IMR-90 (cell line): ENCODE results near the gene ARSD. TPM values are rescaled to one million over a fixed set of nuclear protein-coding genes. Genes with fewer than 3 reads are reported as not detected.

ENCODE experiments used
- ATAC-seq: fragments of 200-7000 bp; cut with Tn5 transposase; 2 replicates; pipeline ENCODE4 v1.9.1; 2020; ENCODE audit warnings: low read depth, mild to moderate bottlenecking, moderate library complexity
- BruUV-seq: library from RNA; stranded (reverse); fragments of 400-500 nt; replicated peaks from 2 replicates; lab custom pipeline; 2021; lab: Mats Ljungman, UMichigan
- CTCF ChIA-PET: fragments of 300-600 bp; formaldehyde crosslinking; extraction: SDS; loops from one replicate; lab custom pipeline; 2021; ENCODE audit warnings: antibody characterized with exemption; lab: Yijun Ruan, JAX
- POLR2A ChIA-PET: fragments of 300-600 bp; sonication (Branson Sonifier 250); formaldehyde crosslinking; loops from one replicate; lab custom pipeline; 2022; ENCODE audit warnings: antibody characterized with exemption; ENCODE audit not compliant: unreplicated experiment; lab: Charles Lee
- DNase-seq: peaks from one replicate; pipeline ENCODE4 v3.0.0; 2013
- H2AFZ ChIP-seq: replicated peaks from 2 replicates; pipeline ENCODE3; 2013; ENCODE audit warnings: low read length, mild to moderate bottlenecking; ENCODE audit not compliant: poor library complexity
- H2AK5ac ChIP-seq: 2 replicates; pipeline ENCODE4 v1.6.1; 2013; ENCODE audit warnings: low read depth, low read length, inconsistent platforms
- H2AK9ac ChIP-seq: replicated peaks from 2 replicates; pipeline ENCODE3; 2013; ENCODE audit warnings: mild to moderate bottlenecking, low read depth, low read length, moderate library complexity; ENCODE audit not compliant: poor library complexity
- H2BK120ac ChIP-seq: 2 replicates; pipeline ENCODE4 v1.6.1; 2013; ENCODE audit warnings: low read depth, low read length, inconsistent platforms
- H2BK15ac ChIP-seq: 3 replicates; pipeline ENCODE4 v1.6.1; 2013; ENCODE audit warnings: low read depth, low read length, inconsistent platforms
- H2BK20ac ChIP-seq: 2 replicates; pipeline ENCODE4 v1.6.1; 2013; ENCODE audit warnings: low read depth, mild to moderate bottlenecking, inconsistent platforms, low read length, moderate library complexity
- H2BK5ac ChIP-seq: 2 replicates; pipeline ENCODE4 v1.6.1; 2013; ENCODE audit warnings: mild to moderate bottlenecking, low read depth, low read length, inconsistent platforms; ENCODE audit not compliant: poor library complexity, severe bottlenecking
- H3K14ac ChIP-seq: replicated peaks from 2 replicates; pipeline ENCODE4 v1.6.1; 2013; ENCODE audit warnings: low read depth, low read length, inconsistent platforms
- H3K18ac ChIP-seq: 2 replicates; pipeline ENCODE4 v1.6.1; 2013; ENCODE audit warnings: low read depth, low read length, control low read depth
- H3K23ac ChIP-seq: 2 replicates; pipeline ENCODE4 v1.6.1; 2013; ENCODE audit warnings: low read depth, low read length, inconsistent platforms
- H3K27ac ChIP-seq: 2 replicates; pipeline ENCODE4 v1.5.1; 2013; ENCODE audit warnings: mild to moderate bottlenecking, control low read depth, low read length; ENCODE audit not compliant: insufficient read depth
- H3K27me3 ChIP-seq: 2 replicates; pipeline ENCODE4 v1.6.1; 2013; ENCODE audit warnings: low read length; ENCODE audit not compliant: control insufficient read depth, insufficient read depth
- H3K36me3 ChIP-seq: 2 replicates; pipeline ENCODE4 v1.6.1; 2013; ENCODE audit warnings: low read length, mixed read lengths; ENCODE audit not compliant: control insufficient read depth, insufficient read depth
- H3K4ac ChIP-seq: 2 replicates; pipeline ENCODE4 v1.6.1; 2013; ENCODE audit warnings: low read depth, low read length, inconsistent platforms
- H3K4me1 ChIP-seq: 2 replicates; pipeline ENCODE4 v1.6.1; 2013; ENCODE audit warnings: low read length, mixed read lengths; ENCODE audit not compliant: control insufficient read depth, insufficient read depth
- H3K4me2 ChIP-seq: 2 replicates; pipeline ENCODE4 v1.6.1; 2013; ENCODE audit warnings: low read depth, mild to moderate bottlenecking, control low read depth, low read length, moderate library complexity
- H3K4me3 ChIP-seq: 2 replicates; pipeline ENCODE4 v1.5.1; 2013; ENCODE audit warnings: low read depth, mild to moderate bottlenecking, control low read depth, low read length, moderate library complexity; ENCODE audit not compliant: insufficient read depth
- H3K56ac ChIP-seq: 2 replicates; pipeline ENCODE4 v1.6.1; 2013; ENCODE audit warnings: low read length, inconsistent platforms; ENCODE audit not compliant: insufficient read depth; ENCODE audit errors: extremely low read depth
- H3K79me1 ChIP-seq, 2 experiments: 2 replicates each; pipeline ENCODE4 v1.6.1; 2013; ENCODE audit warnings: low read length in 2 of 2, inconsistent platforms in 1 of 2, low read depth in 1 of 2
- H3K9ac ChIP-seq: 2 replicates; pipeline ENCODE4 v1.6.1; 2013; ENCODE audit warnings: low read depth, low read length, control low read depth
- H3K9me1 ChIP-seq: 2 replicates; pipeline ENCODE4 v1.6.1; 2013; ENCODE audit warnings: low read length, inconsistent platforms; ENCODE audit not compliant: insufficient read depth
- H3K9me3 ChIP-seq: 2 replicates; pipeline ENCODE4 v1.6.1; 2013; ENCODE audit warnings: low read length; ENCODE audit not compliant: control insufficient read depth, insufficient read depth
- H4K20me1 ChIP-seq: 2 replicates; pipeline ENCODE4 v1.6.1; 2013; ENCODE audit warnings: low read length, inconsistent platforms; ENCODE audit not compliant: insufficient read depth
- H4K5ac ChIP-seq: 2 replicates; pipeline ENCODE4 v1.6.1; 2013; ENCODE audit warnings: mild to moderate bottlenecking, low read depth, low read length, control low read depth
- H4K8ac ChIP-seq, 2 experiments: 2 replicates each; pipeline ENCODE4 v1.6.1; 2013; ENCODE audit warnings: low read depth in 2 of 2, low read length in 2 of 2, control low read depth in 1 of 2, inconsistent platforms in 1 of 2
- H4K91ac ChIP-seq: 2 replicates; pipeline ENCODE4 v1.6.1; 2013; ENCODE audit warnings: low read depth, low read length, inconsistent platforms; ENCODE audit not compliant: insufficient read depth
- CEBPB ChIP-seq: IDR thresholded peaks from 2 replicates; pipeline ENCODE4 v1.6.1; 2012; ENCODE audit warnings: low read depth, low read length, improper control_type of control experiment
- MXI1 ChIP-seq: IDR thresholded peaks from 2 replicates; pipeline ENCODE4 v1.6.1; 2012; ENCODE audit warnings: low read depth, mild to moderate bottlenecking, low read length, moderate library complexity, borderline replicate concordance
- POLR2A ChIP-seq: IDR thresholded peaks from 2 replicates; pipeline ENCODE4 v1.6.1; 2012; ENCODE audit warnings: mild to moderate bottlenecking, low read depth, low read length
- RCOR1 ChIP-seq: IDR thresholded peaks from 2 replicates; pipeline ENCODE4 v1.6.1; 2012; ENCODE audit warnings: mild to moderate bottlenecking, low read length, improper control_type of control experiment; ENCODE audit not compliant: insufficient replicate concordance
- RFX5 ChIP-seq: IDR thresholded peaks from 2 replicates; pipeline ENCODE4 v1.8.0; 2012; ENCODE audit warnings: low read depth, mild to moderate bottlenecking, low read length, moderate library complexity
- WGBS, 2 experiments: methylation state at CpG; one replicate each; pipeline versions ENCODE4 v1.1.5 to v1.1.7; 2013; ENCODE audit warnings: missing lambda C conversion rate in 2 of 2; ENCODE audit not compliant: insufficient read length in 1 of 2; ENCODE audit errors: extremely low coverage in 2 of 2; 5-methylcytosine and 5-hydroxymethylcytosine counted together
- dilution Hi-C: fragments of 300-500 bp; cut with HindIII; formaldehyde crosslinking; loops from one replicate; pipeline ENCODE4 v1.14.3; 2018; ENCODE audit warnings: low sequenced_read_pairs; ENCODE audit not compliant: unreplicated experiment
- in situ Hi-C: fragments of 300-500 bp; cut with MboI; formaldehyde crosslinking; loops from 3 replicates; pipeline ENCODE4 v1.14.3; 2019; ENCODE audit warnings: low sequenced_read_pairs, inconsistent platforms, mixed read lengths
- intact Hi-C: fragments of 100-400 bp; cut with micrococcal nuclease; formaldehyde crosslinking; loops from 2 replicates; pipeline ENCODE4 v1.10.0; 2022
- polyA plus RNA-seq, 3 experiments: library from polyadenylated mRNA; depleted of rRNA; stranded (reverse); fragments of >200 nt; gene quantifications; 2 replicates each; pipeline ENCODE4 v1.2.3, GENCODE V29; 2012; ENCODE audit warnings: low replicate concordance in 1 of 3
- total RNA-seq: library from RNA; depleted of rRNA; stranded (reverse); fragments of >200 nt; gene quantifications from 2 replicates; pipeline ENCODE4 v1.2.3, GENCODE V29; 2012

Gene ARSD
- total and polyA plus RNA-seq, 2 of the 4 experiments (the other 2 are of a cell fraction): 5.1 to 6.3 TPM

DNA sequence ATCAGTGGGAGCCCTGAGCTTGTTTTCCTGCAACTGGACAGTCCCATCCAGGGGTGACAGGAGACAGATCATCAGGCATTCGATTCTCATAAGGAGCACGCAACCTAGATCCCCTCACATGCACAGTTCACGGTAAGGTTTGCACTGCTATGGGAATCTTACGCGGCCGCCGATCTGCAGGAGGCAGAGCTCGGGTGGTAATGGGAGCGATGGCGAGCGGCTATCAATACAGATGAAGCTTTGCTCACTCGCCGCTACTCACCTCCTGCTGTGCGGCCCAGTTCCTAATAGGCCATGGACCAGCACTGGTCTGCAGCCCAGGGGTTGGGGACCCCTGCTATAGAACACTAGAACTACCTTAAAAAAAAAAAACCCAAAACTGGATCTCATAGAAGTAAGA lies 45.4 kb downstream of the ARSD start:
- no TSS peak for BruUV-seq
- ChIA-PET CTCF (no interaction called here), POLR2A (interaction anchor here (0.5 to 0.6 kb wide), 2 partner anchors 14 to 86 kb away, joined by 3 to 4 read pairs; no protein-coding TSS in a partner anchor)
- Histone ChIP-seq H3K36me3 (peaks cover 10% of the 10 kb centered on the region), H3K9me3 (no peaks in the 10 kb centered on the region), H4K5ac (no peak overlapping the region), H2BK20ac (no peak overlapping the region), H2BK120ac (no peak overlapping the region), H3K79me1 (no peaks in the 10 kb centered on the region), H3K9ac (no peak overlapping the region), H2AK9ac (no peak overlapping the region), H4K91ac (no peak overlapping the region), H3K27me3 (no peaks in the 10 kb centered on the region), H2BK5ac (no peak overlapping the region), H3K27ac (no peak overlapping the region), H4K20me1 (no peaks in the 10 kb centered on the region), H3K9me1 (no peaks in the 10 kb centered on the region), H3K18ac (no peak overlapping the region), H3K4ac (no peak overlapping the region), H3K14ac (no peak overlapping the region), H3K23ac (no peak overlapping the region), H4K8ac (no peak overlapping the region), H2AK5ac (no peak overlapping the region), H3K56ac (no peak overlapping the region), H3K4me1 (no peaks in the 10 kb centered on the region), H3K4me3 (no peak overlapping the region), H2AFZ (no peak overlapping the region), H2BK15ac (no peak overlapping the region), H3K4me2 (no peak overlapping the region)
- no peak for TF ChIP-seq RFX5
- no peak for TF ChIP-seq POLR2A
- no peak for TF ChIP-seq CEBPB
- TF ChIP-seq MXI1: no peak
- TF ChIP-seq RCOR1: no peak
- no CpG with 5 or more reads among the region's 14 CpGs for WGBS, 2 experiments
- ATAC-seq: no peak
- in situ Hi-C loops: loop anchor here (25.0 kb wide), 1 partner anchor 754 kb away; no protein-coding TSS in a partner anchor
- dilution Hi-C loops: no loop called here
- DNase-seq: no peak
- intact Hi-C loops: no loop called here
